NB4 (cell line): ENCODE data around the gene C20orf173.

Experiments
- DNase-seq: peaks from one replicate; pipeline ENCODE4 v3.0.0; 2010; ENCODE audit warnings: low read depth
- H3K4me3 ChIP-seq: one replicate; pipeline ENCODE4 v1.5.1; 2011; ENCODE audit warnings: mild to moderate bottlenecking, low read depth, low read length, moderate library complexity
- CTCF ChIP-seq: IDR thresholded peaks from one replicate; pipeline ENCODE4 v1.5.1; 2012; ENCODE audit warnings: low read depth, low read length
- MAX ChIP-seq: IDR thresholded peaks from 2 replicates; pipeline ENCODE4 v1.6.1; 2011; ENCODE audit warnings: low read depth, low read length
- MYC ChIP-seq: IDR thresholded peaks from 2 replicates; pipeline ENCODE4 v1.6.1; 2011; ENCODE audit warnings: low read depth, low read length
- POLR2A ChIP-seq: IDR thresholded peaks from 2 replicates; pipeline ENCODE4 v1.6.1; 2011; ENCODE audit warnings: mild to moderate bottlenecking; ENCODE audit not compliant: insufficient read length; ENCODE audit errors: extremely low read depth

C20orf173 gene

GRCh38 chr20:35561268-35561667 lies 31.8 kb upstream of the C20orf173 start:
- TF ChIP-seq MYC = no peak
- TF ChIP-seq CTCF = peak; percentile 62
- TF ChIP-seq MAX = no peak
- TF ChIP-seq POLR2A = no peak
- DNase-seq = peak; percentile 75
- H3K4me3 ChIP-seq = no peak overlapping the region

- no peak for TF ChIP-seq MAX
- no peak for TF ChIP-seq MYC
- no peak overlapping the region for H3K4me3 ChIP-seq
- DNase-seq = no peak
Measured at GRCh38 chr20:35560541-35560940, 31.1 kb upstream of the C20orf173 start.

- TF ChIP-seq CTCF = no peak
- TF ChIP-seq MYC = no peak
- TF ChIP-seq MAX = no peak
- TF ChIP-seq POLR2A = no peak
- no peak for DNase-seq
- H3K4me3 ChIP-seq = no peak overlapping the region
Measured at GRCh38 chr20:35560105-35560511, 30.7 kb upstream of the C20orf173 start.

- DNase-seq = no peak
- H3K4me3 ChIP-seq = no peak overlapping the region
- TF ChIP-seq MYC (no peak), CTCF (no peak), POLR2A (no peak), MAX (no peak)
Measured at GRCh38 chr20:35559042-35559693, 29.7 kb upstream of the C20orf173 start.

GRCh38 chr20:35558451-35558850 lies 29.0 kb upstream of the C20orf173 start:
- no peak overlapping the region for H3K4me3 ChIP-seq
- no peak for DNase-seq
- TF ChIP-seq CTCF = no peak
- no peak for TF ChIP-seq POLR2A
- TF ChIP-seq MAX = no peak
- no peak for TF ChIP-seq MYC

- TF ChIP-seq CTCF (no peak), MAX (no peak), POLR2A (no peak), MYC (no peak)
- DNase-seq = no peak
- H3K4me3 ChIP-seq = no peak overlapping the region
Measured at GRCh38 chr20:35556871-35557270, 27.4 kb upstream of the C20orf173 start.
